Activated CD4-positive, CD25-positive, alpha-beta regulatory T cell treated with anti-CD3 and anti-CD28 coated beads, Interleukin-2, amount 50 U/mL, for 24 hours (primary cell): Measurements from ENCODE around the gene BRPF1.

Experiments used
- ATAC-seq, 2 donors: fragments of 150-1000 bp; cut with Tn5 transposase; one replicate each; pipeline ENCODE4 v1.10.0; 2021; ENCODE audit warnings: mild to moderate bottlenecking in 1 of 2, moderate library complexity in 1 of 2

Gene BRPF1

DNA sequence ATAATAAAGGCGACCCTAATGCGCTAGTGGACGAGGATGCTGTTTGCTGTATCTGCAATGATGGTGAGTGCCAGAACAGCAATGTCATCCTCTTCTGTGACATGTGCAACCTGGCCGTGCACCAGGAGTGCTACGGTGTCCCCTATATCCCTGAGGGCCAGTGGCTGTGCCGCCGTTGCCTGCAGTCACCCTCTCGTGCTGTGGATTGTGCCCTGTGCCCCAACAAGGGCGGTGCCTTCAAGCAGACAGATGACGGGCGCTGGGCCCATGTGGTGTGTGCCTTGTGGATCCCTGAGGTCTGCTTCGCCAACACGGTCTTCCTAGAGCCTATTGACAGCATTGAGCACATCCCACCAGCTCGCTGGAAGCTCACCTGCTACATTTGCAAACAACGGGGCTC, 7.6 kb downstream of the BRPF1 start:
- ATAC-seq: no peak

DNA sequence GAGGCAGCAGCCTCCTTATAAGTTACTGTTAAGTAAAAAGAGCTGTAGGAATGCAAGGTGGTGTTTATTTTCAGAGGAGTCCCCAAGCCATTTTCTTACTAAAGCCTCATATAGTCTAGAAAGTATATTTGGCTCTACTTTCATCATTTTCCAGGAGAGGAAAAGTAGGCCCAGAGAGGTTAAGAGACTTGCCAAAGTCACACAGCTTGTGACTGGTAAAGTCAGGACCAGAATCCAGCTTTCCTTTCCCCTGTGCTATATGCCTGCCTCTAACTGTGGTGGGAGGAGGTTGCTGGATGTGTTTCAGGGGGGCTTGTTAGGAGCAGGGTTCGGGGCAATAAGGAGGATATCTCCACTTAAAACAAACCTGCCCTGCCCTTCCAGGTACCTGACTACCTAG, 11.0 kb downstream of the BRPF1 start:
- ATAC-seq: no peak

- no peak for ATAC-seq
Measured at GRCh38 chr3:9743548-9743947, 12.0 kb downstream of the BRPF1 start.

- ATAC-seq: no peak
Measured at GRCh38 chr3:9744162-9744561, 12.6 kb downstream of the BRPF1 start.

DNA sequence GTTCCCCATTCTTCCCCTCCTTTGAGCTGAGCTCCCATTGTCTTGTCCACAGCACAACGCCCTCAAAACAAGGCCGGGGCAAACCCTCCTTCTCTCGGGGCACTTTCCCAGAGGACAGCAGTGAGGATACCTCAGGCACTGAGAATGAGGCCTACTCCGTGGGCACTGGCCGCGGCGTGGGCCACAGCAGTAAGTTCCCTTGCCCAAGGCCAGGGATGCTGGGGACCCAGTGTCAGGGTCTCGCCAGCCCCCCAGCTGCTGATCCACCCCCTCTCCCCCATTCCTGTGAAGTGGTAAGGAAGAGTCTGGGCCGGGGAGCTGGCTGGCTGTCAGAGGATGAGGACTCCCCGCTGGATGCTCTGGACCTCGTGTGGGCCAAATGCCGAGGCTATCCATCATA, 14.0 kb downstream of the BRPF1 start:
- no peak for ATAC-seq

DNA sequence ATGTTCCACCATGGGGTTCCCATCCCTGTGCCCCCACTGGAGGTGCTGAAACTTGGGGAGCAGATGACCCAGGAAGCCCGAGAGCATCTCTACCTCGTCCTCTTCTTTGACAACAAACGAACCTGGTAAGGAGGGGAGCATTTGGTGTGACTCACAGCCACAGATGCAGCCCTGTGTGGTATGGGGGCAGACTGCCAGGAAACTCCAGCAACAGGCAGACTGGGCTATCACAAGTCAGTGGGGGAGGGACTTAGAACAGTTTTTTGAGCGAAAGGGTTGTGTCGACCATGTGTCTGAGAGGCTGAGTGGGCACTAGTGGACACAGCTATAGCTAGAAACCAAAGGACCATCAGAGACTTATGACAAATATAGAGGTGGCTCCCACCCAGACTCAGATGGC, 14.8 kb downstream of the BRPF1 start:
- ATAC-seq: no peak

DNA sequence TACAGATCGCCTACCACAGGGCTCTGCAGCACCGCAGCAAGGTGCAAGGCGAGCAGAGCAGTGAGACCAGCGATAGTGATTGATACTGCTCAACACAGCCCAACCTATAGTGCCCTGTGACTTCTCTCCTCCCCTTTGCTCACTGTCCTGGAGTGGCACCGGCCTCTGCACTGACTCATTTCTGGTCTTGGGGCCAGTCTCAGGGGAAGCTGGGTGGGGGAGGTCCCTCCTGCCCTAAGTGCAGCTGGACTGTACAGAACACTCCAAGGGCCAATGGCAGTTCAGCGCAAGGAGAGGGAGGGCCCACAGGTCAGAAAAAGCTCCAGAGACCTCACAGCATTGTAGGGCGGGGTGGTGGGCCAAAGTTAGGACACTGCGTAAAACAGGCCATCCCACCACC, 15.7 kb downstream of the BRPF1 start:
- no peak for ATAC-seq

GRCh38 chr3:9748031-9748430, 16.5 kb downstream of the BRPF1 start:
- no peak for ATAC-seq

- ATAC-seq: no peak
Measured at GRCh38 chr3:9749296-9749644, 17.7 kb downstream of the BRPF1 start.

DNA sequence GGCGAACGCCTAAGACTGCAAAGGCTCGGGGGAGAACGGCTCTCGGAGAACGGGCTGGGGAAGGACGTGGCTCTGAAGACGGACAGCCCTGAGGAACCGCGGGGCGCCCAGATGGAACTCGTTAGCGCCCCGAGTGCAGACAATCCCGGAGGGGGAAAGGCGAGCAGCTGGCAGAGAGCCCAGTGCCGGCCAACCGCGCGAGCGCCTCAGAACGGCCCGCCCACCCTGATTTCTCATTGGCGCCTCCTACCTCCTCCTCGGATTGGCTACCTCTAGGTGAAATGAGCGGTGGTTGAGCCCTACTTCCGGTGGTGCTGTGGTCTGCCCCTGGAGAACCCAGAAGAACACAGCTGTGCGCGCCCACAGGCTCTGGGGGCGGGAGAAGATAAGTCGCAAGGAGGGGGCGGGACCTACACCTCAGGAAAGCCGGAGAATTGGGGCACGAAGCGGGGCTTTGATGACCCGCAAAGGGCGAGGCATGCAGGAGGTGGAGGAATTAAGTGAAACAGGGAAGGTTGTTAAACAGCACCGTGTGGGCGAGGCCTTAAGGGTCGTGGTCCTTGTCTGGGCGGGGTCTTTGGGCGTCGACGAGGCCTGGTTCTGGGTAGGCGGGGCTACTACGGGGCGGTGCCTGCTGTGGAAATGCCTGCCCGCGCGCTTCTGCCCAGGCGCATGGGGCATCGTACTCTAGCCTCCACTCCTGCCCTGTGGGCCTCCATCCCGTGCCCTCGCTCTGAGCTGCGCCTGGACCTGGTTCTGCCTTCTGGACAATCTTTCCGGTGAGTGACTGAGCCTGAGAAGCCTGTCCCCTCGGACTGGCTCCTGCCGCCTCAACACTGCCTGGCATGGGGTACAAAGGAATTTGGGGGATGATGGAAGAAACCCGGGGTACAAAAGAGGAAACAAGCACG, 18.4 kb downstream of the BRPF1 start, which contains the start of gene OGG1:
Gene OGG1, plus strand, starts transcription at position 308 of the 911 bp plus-strand sequence. Its CDS starts 335 bp downstream, at position 643.
- peak; percentile 98 to 99 for ATAC-seq

DNA sequence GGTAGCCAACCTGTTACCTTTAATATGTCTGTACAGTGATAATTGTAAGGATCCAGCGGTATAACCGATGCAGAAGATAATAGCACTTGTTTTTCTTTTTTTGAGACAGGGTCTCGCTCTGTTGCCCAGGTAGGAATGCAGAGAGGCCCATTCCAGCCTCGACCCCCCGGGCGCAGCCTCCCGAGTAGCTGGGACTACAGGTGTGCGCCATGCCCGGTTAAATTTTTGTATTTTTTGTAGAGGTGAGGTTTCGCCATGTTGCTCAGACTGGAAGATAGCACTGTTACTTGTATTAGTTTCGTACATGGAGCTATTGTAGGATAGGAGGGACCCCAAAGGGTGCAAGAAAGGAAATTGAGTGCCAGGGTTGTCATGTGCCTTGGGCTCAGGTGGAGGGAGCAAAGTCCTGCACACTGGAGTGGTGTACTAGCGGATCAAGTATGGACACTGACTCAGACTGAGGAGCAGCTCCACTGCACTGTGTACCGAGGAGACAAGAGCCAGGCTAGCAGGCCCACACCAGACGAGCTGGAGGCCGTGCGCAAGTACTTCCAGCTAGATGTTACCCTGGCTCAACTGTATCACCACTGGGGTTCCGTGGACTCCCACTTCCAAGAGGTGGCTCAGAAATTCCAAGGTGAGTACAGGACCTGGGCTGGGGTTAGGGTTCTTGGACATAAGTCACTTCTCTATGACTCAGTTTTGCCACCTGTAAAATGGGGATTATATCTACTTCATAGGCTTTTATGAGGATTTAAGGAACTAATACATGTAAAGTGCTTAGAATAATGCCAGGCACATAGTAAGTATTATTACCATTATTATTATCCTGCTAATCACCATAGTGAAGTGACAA, 19.2 kb downstream of the BRPF1 start:
- no peak for ATAC-seq

GRCh38 chr3:9754678-9755077, 23.1 kb downstream of the BRPF1 start:
- no peak for ATAC-seq

DNA sequence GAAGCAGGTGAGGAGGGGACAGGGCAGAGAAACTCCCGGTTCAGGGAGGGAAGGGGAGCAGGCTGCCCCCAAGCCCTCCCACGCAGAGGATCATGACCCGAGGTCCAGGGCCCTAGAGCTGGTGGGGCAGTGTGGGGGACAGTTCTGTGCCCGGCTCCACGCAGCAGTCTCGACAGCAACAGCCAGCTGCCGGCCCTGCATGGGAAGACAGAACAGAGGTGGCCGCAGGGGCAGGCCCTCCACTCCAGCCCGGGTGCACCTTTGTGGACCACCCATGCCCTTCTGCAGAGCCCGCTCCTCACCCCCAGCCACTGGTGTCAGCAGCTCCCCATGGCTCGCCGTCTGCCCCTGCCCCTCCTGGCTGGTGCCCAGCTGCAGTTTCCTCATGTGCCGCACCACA, 25.9 kb downstream of the BRPF1 start:
- ATAC-seq: no peak

DNA sequence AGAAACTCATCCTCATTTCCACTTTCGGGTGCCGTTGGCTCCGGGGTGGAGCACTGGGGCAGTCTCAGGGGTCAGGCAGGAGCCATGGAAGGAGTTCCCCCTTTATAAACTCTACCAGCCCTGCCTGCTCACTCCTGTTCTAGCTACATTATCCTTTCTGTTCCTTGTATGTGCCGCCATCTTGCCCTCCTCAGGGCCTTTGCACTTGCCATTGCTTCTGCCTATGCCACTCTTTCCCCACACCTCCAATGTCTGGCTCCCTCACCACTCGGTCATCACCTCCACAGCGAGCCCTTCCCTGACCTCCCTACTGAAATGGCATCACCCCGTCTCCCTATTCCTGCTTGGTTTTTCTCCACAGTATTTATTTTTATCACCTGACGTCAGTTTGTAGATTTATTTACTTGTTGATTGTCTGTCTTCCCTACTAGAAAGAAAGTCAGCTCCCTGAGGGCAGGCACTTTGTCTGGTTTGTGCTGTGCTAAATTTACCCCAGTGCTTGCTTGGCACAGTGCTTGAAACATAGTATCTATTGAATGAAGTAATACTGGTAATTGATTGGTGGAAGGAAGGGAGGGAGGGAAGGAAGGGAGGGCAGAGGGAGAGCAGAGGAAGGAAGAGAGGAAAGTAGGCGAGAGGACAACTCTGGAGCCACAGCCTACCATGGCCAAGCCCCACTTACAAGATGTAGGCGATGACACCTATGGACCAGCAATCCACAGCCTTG, 29.4 kb downstream of the BRPF1 start:
- no peak for ATAC-seq

DNA sequence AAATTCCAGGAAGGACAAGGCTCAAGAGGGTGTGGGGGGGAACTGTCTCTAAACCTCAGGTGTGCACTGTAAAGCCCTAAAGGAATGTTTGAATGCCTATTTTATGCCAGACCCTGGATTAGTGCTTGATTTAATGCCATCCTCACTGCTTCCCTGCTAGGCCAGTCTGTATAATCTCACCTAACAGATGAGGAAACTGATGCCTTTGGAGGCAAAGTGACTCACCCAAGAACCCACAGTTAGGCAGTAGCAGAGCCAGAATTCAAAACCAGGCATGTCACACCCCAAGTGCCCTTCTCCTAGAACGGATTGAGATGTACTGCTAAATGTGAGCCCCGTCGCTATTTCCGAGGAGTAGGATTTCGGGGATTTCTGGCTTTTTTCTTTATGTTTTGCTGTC, 30.4 kb downstream of the BRPF1 start:
- no peak for ATAC-seq

GRCh38 chr3:9762871-9763270, 31.3 kb downstream of the BRPF1 start:
- ATAC-seq: no peak

DNA sequence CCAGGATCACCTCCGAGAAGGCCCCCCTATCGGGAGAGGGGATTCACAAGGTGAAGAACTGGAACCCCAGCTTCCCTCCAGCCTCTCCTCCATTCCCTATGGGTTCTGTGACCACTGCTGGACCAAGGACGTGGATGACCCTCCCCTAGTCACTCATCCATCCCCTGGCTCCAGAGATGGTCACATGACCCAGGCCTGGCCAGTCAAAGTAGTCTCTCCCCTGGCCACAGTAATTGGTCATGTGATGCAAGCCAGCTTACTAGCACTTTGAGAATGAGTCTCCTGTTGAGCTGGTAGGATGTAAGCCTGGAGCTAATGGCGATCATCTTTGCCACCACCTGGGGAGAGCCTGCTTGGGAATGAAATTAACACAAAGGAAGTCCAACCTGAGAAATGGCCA, 34.3 kb downstream of the BRPF1 start:
- ATAC-seq: no peak

DNA sequence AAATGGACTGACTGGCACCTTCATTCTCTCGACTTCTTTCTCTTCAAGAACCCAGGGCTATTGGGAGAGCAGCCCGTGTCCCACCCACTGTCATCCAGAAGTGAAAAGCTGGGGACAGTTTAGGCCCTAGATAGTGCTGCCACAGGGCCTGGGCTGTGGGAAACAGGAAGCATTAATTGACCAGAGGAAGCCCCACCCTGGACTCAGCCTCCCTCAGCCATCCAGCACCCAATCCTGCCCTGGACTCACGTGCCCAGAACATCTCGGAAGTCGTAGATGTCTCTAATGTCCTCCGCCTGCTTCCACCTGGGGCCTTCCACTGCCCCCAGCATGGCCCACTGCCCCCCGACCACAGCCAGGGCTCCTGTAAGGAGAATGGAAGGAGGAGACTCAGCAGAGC, 35.9 kb downstream of the BRPF1 start:
- no peak for ATAC-seq

- ATAC-seq: no peak
Measured at GRCh38 chr3:9768141-9768775, 36.7 kb downstream of the BRPF1 start.

DNA sequence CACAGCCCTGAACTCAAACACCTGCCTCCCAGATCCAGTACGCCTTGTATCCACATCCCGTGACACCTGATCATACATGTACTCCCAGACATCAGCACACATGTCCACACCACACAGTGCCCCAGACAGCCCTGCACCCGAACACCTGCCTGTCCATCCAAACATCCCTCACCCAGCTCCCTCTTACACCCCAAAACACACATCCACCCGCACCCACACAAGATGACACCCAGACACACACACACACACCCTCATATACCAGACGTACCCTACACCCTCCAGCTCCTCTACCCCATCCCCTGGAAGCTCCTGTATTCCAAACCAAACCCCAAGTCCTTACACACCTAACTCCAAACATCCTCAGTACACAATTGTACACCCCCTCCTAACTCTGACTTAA, 37.5 kb downstream of the BRPF1 start:
- ATAC-seq: no peak

- peak; percentile 97 to 98 for ATAC-seq
Measured at GRCh38 chr3:9769426-9770275, 38.1 kb downstream of the BRPF1 start, which contains the start of gene CAMK1. CAMK1 (minus strand) TSS chr3:9769947; CDS start chr3:9767749, 2,198 bp downstream.
